HG02610 (cell line): ENCODE data around the gene TRMT61A.

ENCODE experiments used
- ATAC-seq: cut with Tn5 transposase; IDR thresholded peaks from one replicate; pipeline ENCODE4 v1.9.1; 2021; ENCODE audit warnings: mild to moderate bottlenecking, moderate library complexity; ENCODE audit not compliant: unreplicated experiment

Gene TRMT61A

DNA sequence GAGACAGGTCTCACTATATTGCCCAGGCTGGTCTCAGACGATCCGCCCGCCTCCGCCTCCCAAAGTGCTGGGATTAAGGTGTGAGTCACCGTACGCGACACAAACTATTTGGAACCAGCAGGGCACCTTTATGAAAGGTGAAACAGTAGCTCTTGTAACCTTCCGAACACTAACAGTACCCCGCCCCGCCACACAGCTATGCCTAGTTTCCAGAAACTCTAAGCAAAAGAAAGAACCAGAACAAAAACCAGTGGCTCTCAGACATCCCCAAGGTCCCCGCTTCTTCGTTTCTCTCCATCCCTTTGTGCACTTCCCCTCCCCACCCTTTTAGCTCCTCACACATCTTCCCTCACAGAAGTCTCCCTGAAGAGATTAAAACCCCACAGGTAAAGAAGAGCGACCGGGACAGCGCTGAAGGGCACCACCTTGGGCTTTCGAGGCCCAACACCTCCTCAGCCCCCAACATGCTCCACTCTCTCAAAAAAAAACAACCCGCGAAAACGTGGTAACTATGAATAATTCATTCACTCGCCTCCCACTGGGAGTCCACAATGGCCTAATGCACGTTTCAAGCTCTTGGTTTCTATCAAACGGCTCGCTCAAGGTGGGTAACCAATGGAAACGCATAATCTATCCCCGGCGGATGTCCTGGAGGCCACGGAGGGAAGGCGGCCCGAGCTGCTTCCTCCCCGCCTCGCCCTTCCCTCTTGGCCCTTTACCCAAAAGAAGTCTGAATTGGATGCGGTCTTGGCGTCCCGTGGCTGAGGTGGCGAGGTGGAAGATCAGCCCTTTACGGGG is 32.6 kb downstream of the TRMT61A start:
- peak; percentile 15 for ATAC-seq

DNA sequence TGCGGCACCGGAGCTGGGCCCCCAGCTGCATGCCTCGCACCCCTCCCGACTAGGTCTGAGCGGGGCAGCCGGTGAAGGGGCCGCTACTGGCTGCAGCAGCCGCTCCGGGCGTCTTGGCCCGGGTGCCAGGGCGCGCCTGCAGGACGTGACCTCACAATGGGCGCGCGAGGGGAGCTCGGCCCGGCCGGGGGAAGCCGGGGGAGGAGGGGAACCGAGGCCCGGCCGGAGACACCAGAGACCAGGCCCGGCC is 33.1 kb downstream of the TRMT61A start:
- no peak for ATAC-seq

DNA sequence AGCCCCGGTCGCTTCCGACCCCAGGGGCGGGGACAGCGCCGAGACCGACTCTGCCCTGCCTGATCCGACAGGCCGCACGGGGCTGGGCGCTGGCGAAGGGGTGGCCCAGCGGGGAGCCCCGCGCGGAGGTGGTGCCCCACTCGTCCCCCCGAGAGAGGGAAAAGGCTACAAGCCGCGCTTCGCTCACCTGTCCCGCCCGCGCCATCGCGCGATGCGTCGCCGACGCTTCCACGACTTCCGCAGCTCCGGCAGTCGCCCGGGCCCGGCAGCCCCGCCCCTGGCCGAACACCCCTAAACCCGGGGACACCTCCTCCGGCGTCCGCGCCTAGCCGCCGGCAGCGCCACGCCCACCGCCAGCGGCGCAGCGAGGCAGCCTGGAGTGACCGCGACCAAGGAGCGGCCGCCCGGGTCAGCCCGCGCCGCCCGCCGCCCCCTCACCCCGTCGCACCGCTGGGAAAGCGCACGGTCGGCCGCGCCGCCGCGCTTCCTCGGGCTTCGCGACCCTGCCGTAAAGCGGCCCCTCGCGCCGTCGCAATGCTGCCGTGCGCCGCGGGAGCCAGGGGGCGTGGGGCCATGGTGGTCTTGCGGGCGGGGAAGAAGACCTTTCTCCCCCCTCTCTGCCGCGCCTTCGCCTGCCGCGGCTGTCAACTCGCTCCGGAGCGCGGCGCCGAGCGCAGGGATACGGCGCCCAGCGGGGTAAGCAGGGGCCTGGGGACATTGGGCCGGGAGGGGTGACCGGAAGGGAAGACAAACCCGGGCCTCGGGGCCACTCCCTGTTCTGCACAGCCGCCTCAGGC is 33.6 kb downstream of the TRMT61A start, which contains the start of the genes BAG5 and COA8:
BAG5 (minus strand) TSS at position 229 of the 797 bp plus-strand sequence. CDS start 1,493 bp downstream, outside the sequence.
COA8 (plus strand) TSS at position 532 of the 797 bp plus-strand sequence; CDS start at position 574, 42 bp downstream.
- ATAC-seq: peak; percentile 66

DNA sequence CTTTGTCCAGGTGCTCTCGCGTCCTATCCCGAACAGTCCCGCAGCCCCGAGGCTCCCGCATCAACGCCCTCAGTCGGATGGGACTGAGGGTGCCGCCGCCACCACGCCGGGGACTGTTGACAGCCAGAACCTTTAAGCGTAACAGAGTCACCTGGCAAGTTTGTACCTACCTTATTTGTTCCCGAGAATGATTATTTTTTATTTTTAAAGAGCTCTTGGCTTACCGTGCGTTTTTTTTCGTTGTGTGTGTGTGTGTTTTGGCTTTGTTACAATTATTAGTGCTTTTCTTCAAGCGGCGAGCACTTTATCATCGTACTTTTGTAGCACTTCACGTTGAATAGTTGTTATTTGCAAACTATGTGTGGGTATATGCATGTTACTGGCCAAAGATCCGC is 34.2 kb downstream of the TRMT61A start:
- no peak for ATAC-seq

DNA sequence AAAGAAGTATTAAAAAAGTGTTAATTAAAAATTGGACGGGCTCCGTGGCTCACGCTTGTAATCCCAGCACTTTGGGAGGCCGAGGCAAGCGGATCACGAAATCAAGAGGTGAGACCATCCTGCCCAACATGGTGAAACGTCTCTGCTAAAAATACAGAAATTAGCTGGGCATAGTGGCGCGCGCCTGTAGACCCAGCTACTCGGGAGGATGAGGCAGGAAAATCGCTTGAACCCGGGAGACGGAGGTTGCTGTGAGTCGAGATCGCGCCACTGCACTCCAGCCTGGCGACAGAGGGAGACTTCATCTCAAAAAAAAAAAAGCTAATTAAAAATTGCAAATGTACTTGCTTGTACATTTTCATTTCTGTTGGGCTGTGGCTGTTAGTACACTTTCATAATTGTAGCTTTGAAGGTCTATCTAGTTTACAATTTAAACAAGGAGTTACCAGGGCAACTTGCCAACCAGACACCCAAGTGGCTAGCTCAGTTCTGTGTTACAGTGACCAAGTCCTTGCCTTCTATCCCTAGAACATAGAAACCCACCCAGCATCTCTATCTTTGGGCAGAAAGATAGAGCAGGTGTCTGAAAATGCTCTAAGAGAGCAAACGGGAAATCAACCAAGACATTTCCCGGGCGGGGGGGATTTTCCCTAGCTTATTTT is 35.0 kb downstream of the TRMT61A start:
- ATAC-seq: no peak

DNA sequence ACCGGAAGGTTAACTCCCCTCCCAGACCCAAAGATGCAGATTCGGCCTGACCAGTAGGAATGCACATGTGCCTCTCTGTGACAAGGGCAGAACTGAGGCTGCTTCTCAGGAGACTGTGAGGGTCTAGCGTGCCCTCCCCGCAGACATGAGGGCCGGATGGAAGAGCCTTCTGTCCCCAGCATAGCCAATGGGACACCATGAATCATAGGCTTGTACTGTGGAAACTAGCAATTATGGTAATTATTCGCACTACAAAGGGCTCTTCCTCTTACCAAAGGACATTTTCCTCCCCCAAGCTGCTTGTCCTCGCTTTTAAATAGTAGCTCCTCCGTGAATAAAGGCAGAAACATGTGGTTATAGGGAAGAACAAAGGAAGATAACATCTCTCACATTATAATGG is 40.0 kb downstream of the TRMT61A start:
- no peak for ATAC-seq

DNA sequence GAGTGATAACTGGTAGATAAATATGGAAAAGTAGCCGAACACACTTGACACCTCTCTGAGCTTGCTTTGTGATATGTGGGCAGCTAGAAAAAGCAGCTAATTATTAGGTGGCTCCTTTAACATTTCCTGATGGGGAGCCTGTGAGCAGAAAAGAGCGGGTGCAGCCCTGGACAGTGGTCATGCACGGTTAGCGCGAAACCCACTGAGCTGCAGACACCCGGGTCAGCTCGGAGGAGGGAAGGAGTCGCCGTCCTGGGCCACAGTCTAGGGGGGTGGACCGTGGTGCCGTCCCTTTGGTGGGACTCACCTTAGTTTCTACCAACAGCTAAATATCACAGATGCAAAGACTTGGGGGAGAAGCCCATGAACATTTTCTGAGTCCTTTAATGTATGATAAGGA is 40.4 kb downstream of the TRMT61A start:
- ATAC-seq: no peak

DNA sequence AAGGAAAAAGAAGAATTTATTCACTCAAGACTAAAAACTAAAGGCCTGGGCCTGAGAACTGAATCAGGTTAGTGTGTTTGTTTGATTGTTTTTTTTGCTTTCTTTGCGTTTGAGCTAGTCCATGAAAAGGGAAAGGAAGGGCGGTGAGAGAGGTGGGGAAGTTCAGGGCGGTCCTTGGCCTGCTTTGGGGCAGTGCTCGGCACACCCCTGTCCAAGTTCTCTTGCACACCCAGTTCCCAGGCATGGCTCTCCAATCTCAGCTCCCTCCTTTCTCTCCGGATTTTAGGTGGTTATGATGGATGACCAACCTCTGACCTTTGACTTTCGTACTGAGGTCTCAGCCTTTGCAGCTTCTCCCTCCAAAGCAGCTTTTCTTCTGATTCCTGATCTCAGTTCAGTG is 45.1 kb downstream of the TRMT61A start:
- no peak for ATAC-seq

DNA sequence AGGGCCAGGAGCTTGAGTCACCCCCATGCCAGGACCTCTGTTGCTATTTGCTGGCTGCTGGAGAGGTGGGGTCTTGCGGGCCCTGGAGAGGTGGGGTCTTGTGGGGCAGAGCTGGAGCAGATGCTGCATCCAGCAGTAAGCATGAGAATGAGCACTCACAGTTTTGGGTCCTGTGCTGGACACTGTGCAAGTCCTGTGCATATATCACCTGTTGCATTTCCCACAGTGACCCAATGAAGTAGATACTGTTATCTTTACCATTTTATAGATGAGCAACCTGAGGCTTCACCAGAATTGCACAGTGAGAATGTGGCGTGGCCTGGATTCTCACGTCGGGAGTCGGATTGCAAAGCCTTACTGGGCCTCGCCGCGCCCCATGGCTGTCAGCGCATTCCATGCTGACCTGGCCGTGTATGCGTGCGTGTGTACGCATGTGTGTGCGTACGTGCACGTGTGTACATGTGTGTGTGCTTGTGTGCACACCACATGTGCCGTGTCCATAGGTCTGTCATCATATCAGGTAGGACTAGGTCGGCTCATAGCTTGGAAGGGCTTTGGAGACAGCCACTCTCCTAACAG is 45.8 kb downstream of the TRMT61A start:
- ATAC-seq: no peak

DNA sequence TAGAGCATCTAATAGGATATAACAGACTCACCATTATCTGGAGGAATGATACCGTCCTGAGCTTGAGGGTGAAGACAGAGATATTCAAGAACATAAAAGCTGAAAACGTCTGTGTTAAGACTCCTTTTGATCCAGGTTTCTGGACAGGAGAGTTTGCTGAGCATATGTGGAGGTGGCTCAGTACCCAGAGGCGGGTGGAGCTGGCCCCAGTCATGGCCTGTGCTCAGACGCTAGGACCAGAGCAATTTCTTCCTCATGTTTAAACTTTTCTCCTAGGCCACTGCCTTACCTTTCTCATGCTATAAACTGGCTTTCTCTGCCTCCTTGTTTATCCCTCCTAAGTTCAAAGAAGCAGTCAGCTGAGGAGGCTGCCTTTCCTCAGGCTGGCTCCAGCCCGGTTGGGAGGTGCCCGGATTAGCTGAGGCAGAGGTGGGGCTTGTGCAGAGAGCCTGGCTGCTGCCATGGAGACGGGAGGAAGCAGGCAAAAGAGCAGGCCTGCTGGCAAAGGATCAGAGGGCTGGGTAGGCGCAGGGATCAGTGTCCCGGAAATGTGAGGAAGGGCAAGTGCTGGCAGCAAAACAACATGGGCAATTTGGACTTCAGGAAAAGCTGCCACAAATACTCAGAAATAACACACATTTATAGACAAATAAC is 47.5 kb downstream of the TRMT61A start:
- no peak for ATAC-seq

DNA sequence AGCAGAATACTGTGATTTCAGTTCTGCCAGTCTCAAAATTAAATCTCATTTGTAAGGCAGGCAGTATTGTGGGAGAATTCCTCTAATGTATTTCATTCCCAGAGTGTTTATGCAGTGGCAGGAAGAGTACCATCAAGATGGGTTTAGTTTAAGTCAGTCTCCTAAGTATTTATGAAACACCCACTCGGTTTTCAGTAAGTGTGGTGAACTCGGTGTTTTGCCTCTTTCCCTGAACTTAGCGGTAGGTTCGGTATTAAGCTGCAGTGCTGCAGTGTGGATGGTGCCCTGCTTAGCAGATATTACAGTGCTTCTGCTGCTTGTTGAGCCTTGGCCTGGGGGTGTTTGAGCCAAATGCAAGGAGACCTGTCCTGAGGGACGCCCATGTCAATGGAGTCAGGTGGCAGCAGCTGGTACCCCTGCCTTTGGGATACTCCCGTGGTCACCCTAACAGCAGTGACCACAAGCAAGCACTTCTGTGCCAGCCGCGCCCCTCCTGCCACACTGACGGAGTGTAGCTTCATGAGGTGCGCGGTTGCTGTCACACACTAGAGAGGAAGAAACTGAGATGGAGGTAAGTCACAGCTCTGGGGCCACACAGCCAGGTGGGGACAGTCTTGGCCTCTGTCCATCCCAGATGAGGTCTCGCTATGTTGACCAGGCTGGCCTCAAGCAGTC is 49.5 kb downstream of the TRMT61A start:
- no peak for ATAC-seq

DNA sequence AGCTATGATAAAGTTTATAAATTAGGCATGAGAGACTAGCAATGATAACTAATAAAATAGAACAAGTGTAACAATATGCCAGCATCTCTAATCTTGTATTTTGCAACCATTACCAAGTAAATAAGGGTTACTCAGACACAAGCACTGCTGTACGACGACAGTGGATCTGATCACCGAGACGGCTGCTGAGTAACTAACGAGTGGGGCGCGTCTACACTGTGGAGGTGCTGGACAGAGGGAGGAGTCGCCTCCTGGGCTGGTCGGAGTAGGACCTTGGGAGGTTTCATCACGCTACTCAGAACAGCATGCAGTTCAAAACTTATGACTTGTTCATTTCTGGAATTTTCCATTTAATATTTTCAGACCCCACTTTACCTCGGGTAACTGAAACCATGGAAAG is 52.2 kb downstream of the TRMT61A start:
- no peak for ATAC-seq

DNA sequence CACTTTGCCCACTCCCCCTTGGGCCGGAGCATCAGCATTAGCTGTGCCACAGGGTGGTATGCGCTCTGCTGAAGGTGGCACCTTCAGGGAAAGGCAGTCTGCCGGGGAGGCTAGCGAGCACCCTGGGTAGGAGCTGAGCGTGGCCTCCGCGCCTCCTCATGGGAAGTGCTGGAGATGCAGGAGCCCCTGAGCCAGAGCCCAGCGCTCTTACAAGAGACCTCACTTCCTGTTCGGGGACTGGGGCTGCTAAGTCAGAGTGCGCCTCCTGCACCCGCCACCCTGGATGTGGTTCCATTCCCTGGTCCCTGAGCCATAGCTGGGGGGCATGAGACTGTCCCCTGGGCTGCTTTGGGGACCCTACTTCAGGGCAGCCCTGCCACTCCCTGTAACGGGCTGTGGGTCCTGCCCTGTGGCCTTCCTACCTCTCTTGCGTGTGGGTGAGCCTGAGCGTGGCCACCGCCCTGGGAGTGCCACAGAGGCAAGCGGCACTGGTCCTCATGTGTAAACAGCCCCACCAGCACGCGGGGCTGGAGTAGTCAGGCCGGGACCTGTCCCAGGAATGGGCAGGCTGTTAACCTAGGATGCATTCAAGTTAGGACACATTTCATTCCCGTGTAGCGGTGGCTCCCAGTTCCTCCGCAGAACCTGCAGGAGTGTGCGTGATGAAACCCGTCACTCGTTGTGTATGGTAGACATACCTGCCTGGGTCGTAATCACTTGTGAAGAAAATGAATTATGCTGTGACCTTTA is 53.1 kb downstream of the TRMT61A start:
- no peak for ATAC-seq

DNA sequence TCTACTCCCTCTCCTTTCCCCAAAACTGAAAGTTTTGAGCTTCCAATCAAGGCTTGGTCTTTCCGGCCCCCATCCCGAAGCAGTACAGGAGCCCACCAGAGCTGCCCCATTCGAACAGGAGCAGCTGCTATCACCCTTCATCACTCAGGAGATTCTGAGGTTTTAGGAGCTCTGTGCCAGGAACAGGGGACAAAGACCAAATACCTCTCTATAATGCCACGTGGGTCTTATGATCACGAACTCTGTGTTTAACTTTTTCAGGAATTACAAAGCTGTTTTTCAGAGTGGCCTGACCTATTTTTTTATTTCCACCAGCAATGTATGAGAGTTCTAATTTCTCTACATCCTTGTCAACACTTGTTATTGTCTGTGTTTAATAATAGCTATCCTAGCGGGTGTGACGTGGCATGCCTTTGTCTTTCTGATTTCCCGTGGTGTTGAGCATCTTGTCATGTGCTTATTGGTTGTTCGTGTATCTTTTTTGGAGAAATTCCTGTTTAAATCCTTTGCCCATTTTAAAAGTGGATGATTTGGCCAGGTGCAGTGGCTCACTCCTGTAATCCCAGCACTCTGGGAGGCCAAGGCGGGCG is 55.4 kb downstream of the TRMT61A start:
- no peak for ATAC-seq
